Retina (tissue), 1 donor: ENCODE results near the gene TOB2.
"Not testable (repeated sequence)": the region's sequence is repeated elsewhere in the genome, so short reads cannot be mapped to it uniquely, and the experiment has no call there.

Experiments
- DNase-seq: peaks from one replicate; pipeline ENCODE4 v3.0.0-alpha.2; 2016

TOB2 gene

GRCh38 chr22:41425660-41426365 is 20.8 kb downstream of the TOB2 start:
- DNase-seq = no peak

- no peak for DNase-seq
Measured at GRCh38 chr22:41418717-41419116, 27.9 kb downstream of the TOB2 start.

GRCh38 chr22:41417622-41418390 is 28.8 kb downstream of the TOB2 start:
- no peak for DNase-seq

- DNase-seq = no peak
Measured at GRCh38 chr22:41415554-41415953, 31.0 kb downstream of the TOB2 start.

DNA sequence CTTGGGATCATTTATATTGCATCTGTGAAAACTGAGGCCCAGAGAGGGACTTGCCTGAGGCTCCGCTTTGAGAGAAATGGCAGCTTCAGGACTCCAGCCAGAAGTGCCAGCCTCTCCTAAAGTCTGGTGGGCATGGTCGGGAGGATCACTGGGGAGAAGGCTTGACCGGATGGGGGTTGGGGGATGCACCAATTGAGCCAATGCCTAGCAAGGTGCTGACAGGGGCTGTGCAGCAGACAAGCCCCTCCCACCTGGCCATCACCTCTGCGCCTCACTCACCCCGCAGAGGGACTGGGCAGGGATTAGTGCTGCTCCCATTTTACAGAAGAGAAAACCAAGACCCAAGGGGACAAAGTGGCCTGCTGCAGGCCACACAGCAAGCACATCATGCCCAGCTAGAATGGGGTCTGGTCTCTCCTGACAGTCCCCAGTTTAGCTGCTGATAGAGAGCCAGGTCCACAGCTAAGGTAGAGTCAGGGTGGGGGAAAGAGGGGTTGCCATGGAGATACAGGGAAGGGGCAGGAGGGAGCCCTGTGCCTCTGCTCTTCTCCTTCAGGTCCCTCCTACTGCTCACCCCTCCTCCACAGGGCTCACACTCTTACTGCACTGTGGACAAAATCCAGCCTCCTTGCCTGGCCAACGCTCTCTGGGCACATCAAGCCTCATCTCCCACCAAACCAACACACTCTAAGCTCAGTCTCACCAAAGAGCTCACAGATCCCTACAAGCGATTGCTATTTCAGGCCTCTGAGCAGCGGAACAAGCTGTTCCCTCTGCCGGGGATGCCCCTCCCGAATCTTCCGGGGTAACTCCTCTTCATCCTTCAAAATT is 35.4 kb downstream of the TOB2 start:
- DNase-seq = no peak

DNA sequence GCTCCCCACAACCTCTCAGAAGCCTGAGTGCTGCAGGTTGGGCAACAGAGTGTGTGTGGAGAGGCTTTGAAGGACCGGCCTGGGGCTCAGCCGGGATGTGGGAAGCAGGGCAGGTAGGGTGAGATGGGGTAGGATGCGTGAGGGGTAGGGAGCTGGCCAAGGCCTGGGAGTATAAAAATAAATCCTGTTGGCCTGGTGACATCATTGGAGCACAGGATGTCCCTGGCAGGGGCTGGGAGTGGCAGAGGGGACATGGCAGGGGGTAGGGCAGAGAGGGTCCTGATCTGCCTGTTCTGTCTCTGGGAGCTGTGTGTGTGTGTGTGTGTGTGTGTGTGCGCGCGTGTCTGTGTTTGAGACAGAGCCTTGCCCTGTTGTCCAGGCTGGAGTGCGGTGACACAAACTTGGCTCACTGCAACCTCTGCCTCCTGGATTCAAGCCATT is 36.3 kb downstream of the TOB2 start:
- no peak for DNase-seq

- no peak for DNase-seq
Measured at GRCh38 chr22:41408665-41409064, 37.9 kb downstream of the TOB2 start.

DNA sequence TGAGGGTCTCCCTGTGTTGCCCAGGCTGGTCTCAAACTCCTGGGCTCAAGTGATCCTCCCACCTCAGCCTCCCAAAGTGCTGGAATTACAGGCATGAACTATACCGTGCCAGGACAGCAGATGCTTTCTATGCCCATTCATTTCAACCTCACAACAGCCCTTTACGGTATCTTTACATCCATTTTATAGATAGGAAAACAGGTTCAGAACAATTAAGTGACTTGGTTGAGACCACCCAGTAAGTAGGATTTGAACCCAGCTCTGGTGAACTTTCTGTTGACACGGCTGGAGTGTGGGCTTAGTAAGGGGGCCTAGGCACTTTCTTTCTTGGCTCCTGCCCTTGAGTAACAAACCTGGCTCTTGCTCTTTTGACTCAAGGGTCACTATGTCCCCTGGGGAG is 39.2 kb downstream of the TOB2 start:
- DNase-seq = no peak

- DNase-seq = no peak
Measured at GRCh38 chr22:41406410-41406809, 40.2 kb downstream of the TOB2 start.

GRCh38 chr22:41405588-41405987 is 41.0 kb downstream of the TOB2 start:
- DNase-seq = no peak

GRCh38 chr22:41403532-41404318 is 42.9 kb downstream of the TOB2 start:
- DNase-seq = peak; percentile 87

GRCh38 chr22:41402851-41403250 is 43.8 kb downstream of the TOB2 start:
- not testable (repeated sequence) for DNase-seq

DNA sequence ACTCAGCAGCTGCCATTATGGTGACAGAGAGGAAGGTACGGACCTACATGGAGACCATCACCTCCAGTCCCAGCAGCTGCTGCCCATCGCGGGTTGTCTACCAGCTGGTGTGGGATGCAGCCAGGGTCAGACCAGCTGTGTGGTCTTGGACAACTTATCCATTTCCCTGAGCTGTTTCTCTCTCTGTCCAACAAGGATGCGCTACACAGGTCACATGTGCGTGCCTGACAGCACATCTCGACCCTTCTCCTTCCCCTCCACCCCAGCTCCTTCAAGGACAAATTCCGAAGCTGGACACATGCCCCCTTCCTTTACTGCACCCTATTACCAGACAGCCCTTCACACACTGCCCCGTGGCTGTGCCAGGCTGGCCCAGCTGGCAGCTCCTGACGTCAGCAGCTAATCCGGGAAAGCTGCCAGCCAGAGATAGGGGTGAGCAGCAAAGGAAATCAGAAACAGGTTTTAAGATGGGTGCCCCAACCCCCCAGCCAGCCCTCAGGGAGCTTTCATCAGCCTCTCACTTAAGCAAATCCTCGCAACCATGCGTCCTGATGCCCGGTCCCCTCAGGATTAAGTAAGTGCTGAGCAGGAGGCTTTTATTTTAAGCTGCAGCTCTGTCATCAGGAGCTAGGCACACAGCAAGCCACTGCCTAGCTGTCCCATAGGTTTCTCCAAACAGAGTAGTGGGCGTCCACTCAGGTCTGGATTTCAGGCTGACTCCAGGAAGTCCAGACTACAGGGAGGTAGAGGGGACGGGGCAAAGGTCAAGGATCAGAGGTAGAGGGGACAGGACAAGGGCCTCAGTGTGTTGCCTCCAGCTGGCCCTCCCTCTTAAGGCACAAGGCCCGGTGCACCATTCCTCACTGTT is 44.6 kb downstream of the TOB2 start:
- no peak for DNase-seq

GRCh38 chr22:41398921-41399320 is 47.7 kb downstream of the TOB2 start:
- DNase-seq = no peak

GRCh38 chr22:41397143-41397811 is 49.3 kb downstream of the TOB2 start:
- no peak for DNase-seq

DNA sequence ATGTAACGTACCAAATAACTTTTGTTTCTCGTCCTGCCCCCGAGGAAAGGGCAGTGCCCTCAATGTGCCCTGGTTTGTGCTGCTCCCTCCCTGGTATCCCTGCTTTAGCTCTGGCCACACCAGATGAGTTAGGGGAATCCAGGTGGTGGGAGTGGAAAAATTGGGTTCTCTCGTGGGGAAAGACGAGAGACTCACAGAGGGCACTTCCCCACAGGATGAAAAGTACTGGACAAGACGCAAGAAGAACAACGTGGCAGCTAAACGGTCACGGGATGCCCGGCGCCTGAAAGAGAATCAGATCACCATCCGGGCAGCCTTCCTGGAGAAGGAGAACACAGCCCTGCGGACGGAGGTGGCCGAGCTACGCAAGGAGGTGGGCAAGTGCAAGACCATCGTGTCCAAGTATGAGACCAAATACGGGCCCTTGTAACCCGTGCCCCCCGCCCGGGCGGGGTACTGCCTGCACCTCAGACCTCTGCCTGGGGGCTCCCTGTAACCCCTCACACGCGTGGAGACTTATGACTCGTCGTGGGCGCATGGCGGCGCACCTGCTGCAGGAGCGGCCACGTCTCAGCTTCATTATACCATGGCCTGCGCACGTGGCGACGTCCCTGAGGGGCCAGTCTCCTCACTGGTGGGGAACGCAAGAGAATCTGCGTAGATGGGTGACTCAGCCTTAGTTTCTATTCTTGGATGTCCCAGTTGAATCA is 50.9 kb downstream of the TOB2 start:
- DNase-seq = no peak

- DNase-seq = no peak
Measured at GRCh38 chr22:41394012-41394356, 52.6 kb downstream of the TOB2 start.

DNA sequence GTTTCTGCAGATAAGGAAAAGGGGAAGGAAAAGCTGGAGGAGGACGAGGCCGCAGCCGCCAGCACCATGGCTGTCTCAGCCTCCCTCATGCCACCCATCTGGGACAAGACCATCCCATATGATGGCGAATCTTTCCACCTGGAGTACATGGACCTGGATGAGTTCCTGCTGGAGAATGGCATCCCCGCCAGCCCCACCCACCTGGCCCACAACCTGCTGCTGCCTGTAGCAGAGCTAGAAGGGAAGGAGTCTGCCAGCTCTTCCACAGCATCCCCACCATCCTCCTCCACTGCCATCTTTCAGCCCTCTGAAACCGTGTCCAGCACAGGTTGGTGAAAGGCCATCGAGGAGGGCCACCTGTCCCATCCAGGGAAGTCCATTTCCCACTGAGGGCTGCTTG is 59.3 kb downstream of the TOB2 start:
- DNase-seq = no peak

DNA sequence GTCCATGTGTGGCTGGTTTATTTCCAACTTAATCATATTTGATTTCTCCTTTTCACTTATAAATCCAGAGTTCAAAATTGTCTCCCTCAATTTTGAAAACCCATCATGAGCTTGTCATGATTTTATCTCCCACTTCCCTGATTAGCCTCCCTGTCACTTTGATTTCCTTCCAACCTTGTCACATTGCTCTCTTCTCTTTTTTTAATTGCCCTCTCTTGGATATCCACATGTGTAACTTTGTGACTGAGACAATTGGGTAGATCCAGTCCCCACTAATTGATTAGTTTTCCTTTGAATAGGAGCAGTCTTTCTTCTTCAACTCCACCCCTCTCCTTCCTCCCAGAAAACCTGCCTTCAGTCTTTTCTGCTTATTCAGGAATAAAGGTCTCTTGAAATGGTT is 62.5 kb downstream of the TOB2 start:
- DNase-seq = no peak
